RWPE1 (cell line): ENCODE measurements around the gene DEFB131B.
"Not testable (repeated sequence)": the region's sequence is repeated elsewhere in the genome, so short reads cannot be mapped to it uniquely, and the experiment has no call there.

Source experiments
- CTCF ChIA-PET: fragments of 350-600 bp; sonication (Branson Sonifier 250); formaldehyde crosslinking; extraction: SDS; loops from one replicate; lab custom pipeline; 2021; lab: Yijun Ruan, JAX
- POLR2A ChIA-PET: fragments of 400-600 bp; formaldehyde crosslinking; extraction: SDS; loops from one replicate; lab custom pipeline; 2020; ENCODE audit warnings: antibody characterized with exemption; ENCODE audit not compliant: low non-redundant PET; lab: Yijun Ruan, JAX
- DNase-seq: peaks from one replicate; pipeline ENCODE4 v3.0.0; 2012; ENCODE audit warnings: low spot score
- H3K27ac ChIP-seq: fragments of 450-650 bp; 2 replicates; pipeline ENCODE4 v1.5.1; 2017
- CTCF ChIP-seq: fragments of 450-650 bp; conservative IDR thresholded peaks from 2 replicates; pipeline ENCODE4 v1.5.1; 2017; ENCODE audit warnings: low read depth, mild to moderate bottlenecking

Gene DEFB131B

GRCh38 chr11:71885806-71886205 is 7.6 kb downstream of the DEFB131B start:
- CTCF ChIA-PET = interaction anchor here (0.6 kb wide), 1 partner anchor 28 kb away, joined by 5 read pairs; no protein-coding TSS in a partner anchor
- H3K27ac ChIP-seq, POLR2A ChIA-PET, DNase-seq: not testable (repeated sequence)

- POLR2A ChIA-PET, DNase-seq, H3K27ac ChIP-seq, CTCF ChIA-PET: not testable (repeated sequence)
These were observed 10.2 kb downstream of the DEFB131B start for GRCh38 chr11:71888335-71889010.

GRCh38 chr11:71889181-71889872 is 11.1 kb downstream of the DEFB131B start:
- POLR2A ChIA-PET, DNase-seq, CTCF ChIA-PET, H3K27ac ChIP-seq: not testable (repeated sequence)

- TF ChIP-seq CTCF = no peak
- no peak overlapping the region for H3K27ac ChIP-seq
- DNase-seq = no peak
- POLR2A ChIA-PET = no interaction called here
- CTCF ChIA-PET = no interaction called here
These were observed 17.7 kb downstream of the DEFB131B start for GRCh38 chr11:71895961-71896360.

- POLR2A ChIA-PET, H3K27ac ChIP-seq, DNase-seq, CTCF ChIA-PET: not testable (repeated sequence)
These were observed 22.9 kb downstream of the DEFB131B start for GRCh38 chr11:71901137-71901536.

GRCh38 chr11:71908218-71908617 is 30.0 kb downstream of the DEFB131B start:
- no peak for DNase-seq
- TF ChIP-seq CTCF = no peak
- ChIA-PET CTCF (no interaction called here), POLR2A (no interaction called here)
- H3K27ac ChIP-seq = no peak overlapping the region

- H3K27ac ChIP-seq, DNase-seq, CTCF ChIA-PET, POLR2A ChIA-PET: not testable (repeated sequence)
These were observed 32.5 kb downstream of the DEFB131B start for GRCh38 chr11:71910775-71911174.

GRCh38 chr11:71911321-71911985 is 33.2 kb downstream of the DEFB131B start:
- POLR2A ChIA-PET, H3K27ac ChIP-seq, CTCF ChIA-PET, DNase-seq: not testable (repeated sequence)

GRCh38 chr11:71911986-71912340 is 33.7 kb downstream of the DEFB131B start:
- CTCF ChIA-PET, POLR2A ChIA-PET, DNase-seq, H3K27ac ChIP-seq: not testable (repeated sequence)

- TF ChIP-seq CTCF = no peak
- POLR2A ChIA-PET = no interaction called here
- CTCF ChIA-PET = interaction anchor here (0.6 to 0.7 kb wide), 2 partner anchors 21 to 28 kb away, joined by 5 to 7 read pairs; no protein-coding TSS in a partner anchor
These were observed 35.7 kb downstream of the DEFB131B start for GRCh38 chr11:71913756-71914526.

More at GRCh38 chr11:71913756-71914526, 35.7 kb downstream of the DEFB131B start:
- DNase-seq = no peak
- H3K27ac ChIP-seq = no peak overlapping the region
